Thyroid gland (tissue), 4 donors: ENCODE results near the gene BARD1.

Experiments
- POLR2A ChIP-seq, 2 donors: fragments of 450-650 bp; IDR thresholded peaks; one replicate each; pipeline ENCODE4 v1.6.1; 2017; ENCODE audit warnings: antibody characterized with exemption in 2 of 2, mild to moderate bottlenecking in 2 of 2, moderate library complexity in 1 of 2
- TF ChIP-seq, protein P1 (sequence below), 6 experiments: fragments of 200-600 bp in 3 of 6; fragments of 450-650 bp in 3 of 6; sonication (generic) in 3 of 6; IDR thresholded peaks; one replicate each; pipeline ENCODE4 v1.5.1; 2016 to 2019; ENCODE audit warnings: antibody characterized with exemption in 6 of 6, mild to moderate bottlenecking in 2 of 6, inconsistent platforms in 1 of 6, moderate library complexity in 1 of 6

DNA sequence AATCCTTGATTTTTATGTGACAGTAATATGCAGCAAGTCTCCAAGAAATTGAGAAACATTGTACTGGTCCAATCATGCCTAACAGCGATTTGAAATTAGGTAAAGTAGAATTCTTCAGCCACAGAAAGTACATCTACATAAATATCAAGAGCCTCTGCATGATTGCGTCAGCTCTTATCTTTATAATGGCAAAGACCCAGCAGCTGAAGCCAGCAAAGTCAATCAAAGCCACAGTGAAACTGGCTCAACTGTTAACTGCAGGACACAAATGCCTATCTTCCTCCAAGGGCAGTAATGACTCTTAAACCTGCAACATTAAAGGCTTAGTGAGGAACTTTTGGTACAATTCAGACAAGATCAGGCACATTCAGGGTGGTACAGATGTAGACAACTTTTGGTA is 102.5 kb downstream of the BARD1 start:
- TF ChIP-seq, protein P1, sequence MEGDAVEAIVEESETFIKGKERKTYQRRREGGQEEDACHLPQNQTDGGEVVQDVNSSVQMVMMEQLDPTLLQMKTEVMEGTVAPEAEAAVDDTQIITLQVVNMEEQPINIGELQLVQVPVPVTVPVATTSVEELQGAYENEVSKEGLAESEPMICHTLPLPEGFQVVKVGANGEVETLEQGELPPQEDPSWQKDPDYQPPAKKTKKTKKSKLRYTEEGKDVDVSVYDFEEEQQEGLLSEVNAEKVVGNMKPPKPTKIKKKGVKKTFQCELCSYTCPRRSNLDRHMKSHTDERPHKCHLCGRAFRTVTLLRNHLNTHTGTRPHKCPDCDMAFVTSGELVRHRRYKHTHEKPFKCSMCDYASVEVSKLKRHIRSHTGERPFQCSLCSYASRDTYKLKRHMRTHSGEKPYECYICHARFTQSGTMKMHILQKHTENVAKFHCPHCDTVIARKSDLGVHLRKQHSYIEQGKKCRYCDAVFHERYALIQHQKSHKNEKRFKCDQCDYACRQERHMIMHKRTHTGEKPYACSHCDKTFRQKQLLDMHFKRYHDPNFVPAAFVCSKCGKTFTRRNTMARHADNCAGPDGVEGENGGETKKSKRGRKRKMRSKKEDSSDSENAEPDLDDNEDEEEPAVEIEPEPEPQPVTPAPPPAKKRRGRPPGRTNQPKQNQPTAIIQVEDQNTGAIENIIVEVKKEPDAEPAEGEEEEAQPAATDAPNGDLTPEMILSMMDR (IDR thresholded peaks at IDR 0.05), result no peak
- no peak for TF ChIP-seq POLR2A (IDR thresholded peaks at IDR 0.05)
